GM13976 (cell line): ENCODE data around the gene SLC9A9.
A peak's percentile ranks its signal among the peaks of the same experiment; 100 is the strongest.

Experiments
- DNase-seq: peaks from one replicate; pipeline ENCODE4 v3.0.0; 2012; ENCODE audit warnings: low spot score
- in situ Hi-C: fragments of 300-500 bp; cut with MboI; formaldehyde crosslinking; loops from one replicate; pipeline ENCODE4 v1.12.0; 2022; ENCODE audit warnings: low sequenced_read_pairs, mixed read lengths, inconsistent platforms; ENCODE audit not compliant: unreplicated experiment
- TF ChIP-seq, protein P1 (sequence below): IDR thresholded peaks from 2 replicates; pipeline ENCODE4 v1.5.1; 2012; ENCODE audit warnings: borderline replicate concordance, mild to moderate bottlenecking; ENCODE audit not compliant: insufficient read depth; ENCODE audit errors: extremely low read depth, missing control alignments, control extremely low read depth

The SLC9A9 gene

GRCh38 chr3:143653493-143653892 lies 194.8 kb downstream of the SLC9A9 start:
- in situ Hi-C loops = no loop called here
- DNase-seq = no peak
- TF ChIP-seq, protein P1, sequence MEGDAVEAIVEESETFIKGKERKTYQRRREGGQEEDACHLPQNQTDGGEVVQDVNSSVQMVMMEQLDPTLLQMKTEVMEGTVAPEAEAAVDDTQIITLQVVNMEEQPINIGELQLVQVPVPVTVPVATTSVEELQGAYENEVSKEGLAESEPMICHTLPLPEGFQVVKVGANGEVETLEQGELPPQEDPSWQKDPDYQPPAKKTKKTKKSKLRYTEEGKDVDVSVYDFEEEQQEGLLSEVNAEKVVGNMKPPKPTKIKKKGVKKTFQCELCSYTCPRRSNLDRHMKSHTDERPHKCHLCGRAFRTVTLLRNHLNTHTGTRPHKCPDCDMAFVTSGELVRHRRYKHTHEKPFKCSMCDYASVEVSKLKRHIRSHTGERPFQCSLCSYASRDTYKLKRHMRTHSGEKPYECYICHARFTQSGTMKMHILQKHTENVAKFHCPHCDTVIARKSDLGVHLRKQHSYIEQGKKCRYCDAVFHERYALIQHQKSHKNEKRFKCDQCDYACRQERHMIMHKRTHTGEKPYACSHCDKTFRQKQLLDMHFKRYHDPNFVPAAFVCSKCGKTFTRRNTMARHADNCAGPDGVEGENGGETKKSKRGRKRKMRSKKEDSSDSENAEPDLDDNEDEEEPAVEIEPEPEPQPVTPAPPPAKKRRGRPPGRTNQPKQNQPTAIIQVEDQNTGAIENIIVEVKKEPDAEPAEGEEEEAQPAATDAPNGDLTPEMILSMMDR = no peak

GRCh38 chr3:143652118-143652517 lies 196.2 kb downstream of the SLC9A9 start:
- TF ChIP-seq, protein P1 = no peak
- in situ Hi-C loops = no loop called here
- DNase-seq = no peak

GRCh38 chr3:143650827-143651226 lies 197.4 kb downstream of the SLC9A9 start:
- in situ Hi-C loops = no loop called here
- TF ChIP-seq, protein P1 = no peak
- DNase-seq = no peak

DNA sequence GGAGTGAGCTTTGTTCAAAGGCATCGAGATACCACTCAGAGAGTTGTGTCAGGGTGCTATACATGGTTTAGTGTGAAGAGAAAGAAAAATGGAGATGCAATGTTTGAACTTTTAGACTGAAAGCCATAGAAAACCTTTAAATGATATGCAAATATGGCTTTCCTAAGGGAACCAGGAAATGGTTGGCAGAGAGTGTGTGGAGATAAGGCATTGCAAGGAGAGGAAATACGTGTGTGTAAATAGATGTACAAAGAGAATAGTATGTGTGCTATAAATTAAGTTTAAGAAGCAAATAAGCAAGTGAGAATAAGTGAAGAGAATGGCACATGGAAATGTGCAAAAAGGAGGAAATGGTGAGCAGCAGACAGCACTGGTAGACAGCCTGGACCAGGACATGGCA lies 198.1 kb downstream of the SLC9A9 start:
- TF ChIP-seq, protein P1 = no peak
- DNase-seq = no peak
- in situ Hi-C loops = no loop called here

- TF ChIP-seq, protein P1 = no peak
- in situ Hi-C loops = no loop called here
- DNase-seq = no peak
Measured at GRCh38 chr3:143648708-143649107, 199.6 kb downstream of the SLC9A9 start.

DNA sequence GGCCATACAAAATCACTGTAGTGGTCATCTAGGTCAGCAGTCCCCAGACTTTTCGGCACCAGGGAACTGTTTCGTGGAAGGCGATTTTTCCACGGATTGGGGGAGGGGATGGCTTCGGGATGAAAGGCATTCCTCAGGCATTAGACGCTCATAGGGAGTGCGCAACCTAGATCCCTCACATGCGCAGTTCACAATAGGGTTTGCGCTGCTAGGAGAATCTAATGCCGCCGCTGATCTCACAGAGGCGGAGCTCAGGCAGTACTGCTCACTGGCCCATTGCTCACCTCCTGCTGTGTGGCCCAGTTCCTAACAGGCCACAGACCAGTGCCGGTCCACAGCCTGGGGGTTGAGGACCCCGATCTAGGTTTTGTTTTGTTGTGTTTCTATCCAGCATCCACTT lies 200.1 kb downstream of the SLC9A9 start:
- DNase-seq = no peak
- TF ChIP-seq, protein P1 = no peak
- in situ Hi-C loops = no loop called here

DNA sequence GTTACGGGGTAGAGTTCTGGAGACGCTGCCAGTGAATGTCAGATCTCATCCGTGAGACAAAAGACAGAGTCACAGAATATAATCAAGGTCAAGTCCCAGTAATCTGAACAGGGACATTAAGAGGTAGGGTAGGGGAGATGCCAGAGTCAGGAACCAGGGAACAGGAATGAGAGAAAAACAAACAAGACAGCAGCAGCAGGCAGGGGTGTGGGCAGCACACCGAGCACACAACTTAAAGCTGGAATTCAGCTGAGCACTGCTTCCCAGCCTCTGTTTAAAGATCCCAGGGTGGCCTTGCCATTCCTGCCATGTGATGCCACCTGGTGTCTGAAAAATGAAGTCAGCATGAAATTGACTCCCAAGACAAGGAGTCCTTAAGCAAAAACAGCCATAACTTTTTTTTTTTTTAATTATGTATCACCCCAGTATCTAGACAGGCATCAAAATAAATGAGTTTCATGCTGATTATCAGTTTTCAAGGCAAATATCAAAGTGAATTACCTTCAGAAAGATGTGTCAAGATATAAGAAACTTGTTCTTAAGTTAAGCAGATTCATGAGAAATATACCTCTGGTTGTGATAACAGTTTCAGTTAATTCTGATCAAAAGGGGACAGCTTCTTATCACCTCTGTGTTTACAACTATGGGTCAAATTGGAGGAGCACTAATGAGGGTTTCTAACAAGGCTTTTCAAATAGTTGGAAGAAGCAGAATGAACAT lies 203.7 kb downstream of the SLC9A9 start:
- peak; percentile 39 for DNase-seq
- TF ChIP-seq, protein P1 = peak; percentile 46
- in situ Hi-C loops = no loop called here
